HG02763 (cell line): Measurements from ENCODE around the gene ASTL.

ENCODE experiments used
- ATAC-seq: cut with Tn5 transposase; IDR thresholded peaks from one replicate; pipeline ENCODE4 v1.9.1; 2021; ENCODE audit warnings: mild to moderate bottlenecking, moderate library complexity; ENCODE audit not compliant: unreplicated experiment

Gene ASTL

DNA sequence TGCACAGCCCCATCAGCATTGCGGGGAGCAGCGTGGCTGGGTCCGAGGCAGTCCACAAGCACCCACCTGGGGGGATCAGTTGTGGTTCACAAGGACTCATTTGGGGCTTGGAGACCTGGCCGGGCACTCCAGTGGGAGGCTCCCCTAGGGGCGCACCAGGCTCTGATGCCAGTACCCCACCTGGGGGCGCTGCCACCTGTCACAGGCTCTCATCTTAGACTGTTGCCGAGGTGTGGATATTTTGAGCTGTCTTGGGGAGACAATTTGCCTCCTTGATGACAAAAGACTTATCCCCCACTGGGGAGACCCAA, 25.0 kb downstream of the ASTL start:
- no peak for ATAC-seq

DNA sequence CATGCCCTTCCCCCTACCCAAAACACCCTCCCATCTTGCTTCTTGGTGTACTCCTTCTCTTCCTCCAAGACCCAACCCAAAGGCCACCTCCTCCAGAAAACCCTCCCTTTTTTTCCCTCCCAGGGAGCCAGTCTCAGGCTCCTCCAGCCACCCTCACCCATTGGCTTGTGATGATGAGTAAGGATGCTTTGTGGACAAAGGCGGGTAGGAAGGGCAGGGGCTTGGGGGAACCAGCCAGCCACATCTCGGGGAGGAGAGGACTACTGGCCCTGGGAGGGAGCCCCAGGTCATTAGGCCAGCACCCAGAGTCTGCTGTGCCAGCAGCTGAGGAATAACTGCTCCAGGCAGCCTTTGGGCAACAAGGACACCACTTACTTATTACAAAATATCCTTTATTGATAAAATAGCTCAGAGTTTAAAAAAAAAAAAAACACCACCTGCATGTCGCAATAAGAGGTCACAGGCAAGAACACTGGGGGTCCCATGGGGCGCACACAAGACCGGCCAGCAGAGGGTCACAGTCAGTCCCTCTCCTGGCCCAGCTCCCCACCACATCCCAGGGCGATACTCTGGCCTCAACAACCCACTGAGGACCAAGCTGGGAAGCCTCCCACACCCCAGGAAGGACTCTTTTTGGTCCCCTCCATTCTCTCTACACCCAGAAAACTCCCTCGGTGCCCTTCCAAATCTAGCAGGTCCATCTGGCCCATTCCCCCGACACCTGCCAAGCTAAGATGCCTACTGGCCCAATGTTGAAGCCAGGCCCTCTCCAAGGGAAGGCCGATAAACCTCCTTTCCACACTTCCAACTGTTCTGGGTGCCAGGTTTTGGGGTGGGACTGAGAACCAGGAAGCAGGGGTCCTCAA, 25.6 kb downstream of the ASTL start:
- no peak for ATAC-seq

DNA sequence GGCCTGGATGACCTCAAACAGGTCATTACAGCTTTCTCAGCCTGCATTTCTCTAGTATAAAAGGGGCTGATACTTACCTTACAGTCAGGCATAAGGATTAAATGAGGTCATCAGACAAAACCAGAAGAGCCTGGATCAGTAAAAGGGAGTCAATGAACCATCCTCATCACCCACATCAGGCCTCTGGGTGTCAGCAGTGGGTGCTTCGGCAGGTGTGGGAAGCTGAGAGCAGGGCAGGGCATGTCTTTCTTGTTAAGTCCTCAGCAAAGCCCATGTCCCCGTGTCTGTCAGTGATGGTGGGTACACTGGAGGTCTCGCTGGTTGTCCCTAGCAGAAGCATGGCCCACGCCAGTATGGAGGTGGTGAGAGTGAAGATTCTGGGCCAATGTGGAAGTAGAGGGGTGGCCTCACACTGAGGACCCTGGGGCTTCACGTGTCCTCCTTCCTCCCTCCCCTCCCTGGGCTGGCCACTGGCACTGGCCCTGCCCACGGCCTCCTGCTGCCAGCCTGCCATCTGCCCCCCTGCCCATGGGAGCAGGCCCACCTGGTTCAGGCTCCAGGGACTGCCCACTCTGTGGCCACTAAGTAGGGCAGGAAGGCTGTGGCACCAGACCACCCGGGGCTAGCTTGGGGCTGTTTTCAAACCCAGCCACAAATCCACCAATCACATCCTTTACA, 26.3 kb downstream of the ASTL start:
- no peak for ATAC-seq

DNA sequence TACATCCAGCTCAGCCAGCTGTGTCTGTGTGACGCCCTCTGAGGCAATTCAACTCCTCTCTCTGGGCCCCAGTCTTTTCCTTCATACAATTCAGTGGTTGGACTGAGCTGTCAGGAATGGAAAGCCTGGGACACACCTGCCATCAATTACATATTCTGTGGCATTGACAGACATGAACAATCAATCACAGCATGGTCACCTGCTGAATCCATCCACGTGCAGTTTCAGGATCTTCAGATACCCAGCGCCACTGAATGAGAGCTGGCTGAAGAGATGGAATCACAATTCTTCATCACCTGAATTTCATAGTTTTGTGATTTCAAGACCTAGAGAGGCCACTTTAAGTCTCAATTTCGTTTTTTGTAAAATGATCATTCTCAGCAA, 27.1 kb downstream of the ASTL start:
- ATAC-seq: no peak

DNA sequence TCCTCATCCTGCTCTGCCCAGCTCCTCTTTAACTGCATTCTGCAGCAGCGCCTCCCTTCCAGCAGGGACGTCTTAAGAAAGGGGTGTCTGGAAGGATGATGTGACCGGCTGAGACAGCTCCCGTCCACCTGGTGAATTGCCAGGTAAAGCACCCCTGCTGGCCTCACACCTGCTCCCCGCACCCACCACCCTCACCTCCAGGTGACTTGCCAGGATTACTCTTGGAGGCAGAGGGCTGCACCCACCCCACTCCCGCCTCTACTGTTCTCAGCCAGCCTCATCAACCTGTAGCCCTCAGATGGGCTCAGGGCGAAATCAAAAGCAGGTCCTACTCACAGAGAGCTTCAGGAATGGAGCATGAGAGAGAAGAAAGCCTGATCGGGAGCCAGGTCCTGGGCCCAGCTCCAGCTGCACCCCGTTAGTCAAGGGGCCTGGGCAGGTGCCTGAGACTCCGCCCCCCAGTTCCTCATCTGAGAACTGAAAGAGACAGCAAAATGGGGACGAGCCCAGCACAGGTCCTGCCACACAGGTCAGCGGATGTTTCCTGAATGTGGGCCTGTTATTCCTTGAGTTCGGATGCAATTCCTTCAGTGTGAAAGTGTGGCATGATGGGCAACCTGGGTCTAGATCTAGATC, 27.6 kb downstream of the ASTL start:
- no peak for ATAC-seq

DNA sequence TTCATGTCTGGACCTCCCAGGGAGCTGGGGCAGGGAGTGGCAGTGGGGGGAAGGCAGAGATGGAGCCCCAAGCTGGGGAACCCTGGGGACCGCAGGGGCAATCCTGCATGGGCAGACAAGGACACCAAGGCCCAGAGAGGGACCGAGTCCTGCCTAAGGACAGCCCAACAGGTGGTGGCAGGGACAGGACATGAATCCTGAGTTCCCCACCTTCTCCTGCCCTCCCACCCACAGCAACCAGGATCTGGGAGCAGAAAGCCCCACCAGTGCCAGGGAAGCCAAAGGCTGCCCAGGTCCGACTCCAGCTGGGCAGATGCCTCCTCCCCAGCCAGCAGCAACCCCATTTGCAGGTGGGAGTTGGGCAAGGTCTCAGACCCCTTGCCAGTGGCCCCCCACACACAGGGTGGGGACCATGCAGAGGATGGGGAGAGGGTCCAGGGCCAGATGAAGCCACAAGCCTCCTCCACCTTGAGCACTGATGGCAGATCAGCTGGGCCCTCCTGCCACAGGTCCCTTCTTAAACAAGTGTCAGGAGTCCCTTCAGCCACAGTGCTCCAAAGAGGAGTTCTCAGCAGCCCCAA, 28.3 kb downstream of the ASTL start:
- no peak for ATAC-seq

DNA sequence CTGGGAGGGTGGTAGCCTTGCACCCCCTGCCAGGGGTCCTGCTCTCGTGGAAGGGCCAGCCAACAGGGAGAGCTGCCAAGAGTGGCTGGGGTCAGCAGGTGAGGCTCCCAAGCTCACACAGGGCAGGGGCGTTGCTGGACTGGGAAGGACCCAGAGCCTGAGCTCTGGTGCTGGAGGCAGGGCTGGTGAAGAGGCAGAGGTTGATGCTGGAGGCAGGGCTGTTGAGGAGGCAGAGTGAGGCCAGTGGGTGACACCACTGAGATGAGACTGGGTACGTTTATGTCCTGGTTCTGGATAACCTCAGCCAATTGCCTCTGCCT, 29.0 kb downstream of the ASTL start:
- no peak for ATAC-seq

DNA sequence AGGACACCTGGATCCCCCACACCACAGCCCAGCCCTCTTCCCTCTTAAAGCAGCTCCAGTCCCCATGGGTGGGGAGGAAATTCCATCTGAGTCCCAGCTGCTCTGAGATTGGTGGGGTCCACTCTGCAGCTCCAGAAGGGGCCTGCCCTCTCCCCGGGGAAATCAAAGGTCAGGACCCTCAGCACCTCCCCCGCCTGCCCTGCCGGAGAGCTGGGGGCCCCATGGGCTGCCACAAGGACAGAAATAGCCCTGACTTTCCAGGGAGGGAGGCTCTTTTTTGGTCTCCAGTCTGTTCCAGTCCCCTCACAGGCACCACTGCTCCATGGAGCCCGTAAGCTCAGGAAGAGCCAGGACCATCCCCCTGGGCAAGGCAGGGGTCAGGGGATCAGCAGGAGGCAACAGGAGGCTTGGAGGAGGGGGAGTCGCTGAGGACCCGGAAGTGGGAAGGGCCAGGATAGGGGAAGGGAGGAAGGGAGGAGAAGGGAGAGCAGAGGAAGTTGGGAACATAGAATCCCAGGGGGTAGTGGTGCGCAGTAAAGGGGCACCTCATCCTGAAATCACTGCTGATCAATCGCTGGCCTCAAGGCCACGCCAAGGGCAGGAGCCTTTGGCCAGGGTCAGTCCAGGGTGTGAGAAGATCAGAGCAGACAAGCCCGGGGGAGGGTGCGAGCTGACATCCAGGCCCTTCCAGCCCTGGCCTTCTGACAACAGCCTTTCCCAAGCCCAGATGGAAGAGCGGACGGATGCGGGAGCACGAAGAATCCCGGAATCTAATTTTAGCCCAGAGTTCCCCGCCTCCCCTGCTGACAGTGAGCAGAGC, 29.6 kb downstream of the ASTL start:
- no peak for ATAC-seq

DNA sequence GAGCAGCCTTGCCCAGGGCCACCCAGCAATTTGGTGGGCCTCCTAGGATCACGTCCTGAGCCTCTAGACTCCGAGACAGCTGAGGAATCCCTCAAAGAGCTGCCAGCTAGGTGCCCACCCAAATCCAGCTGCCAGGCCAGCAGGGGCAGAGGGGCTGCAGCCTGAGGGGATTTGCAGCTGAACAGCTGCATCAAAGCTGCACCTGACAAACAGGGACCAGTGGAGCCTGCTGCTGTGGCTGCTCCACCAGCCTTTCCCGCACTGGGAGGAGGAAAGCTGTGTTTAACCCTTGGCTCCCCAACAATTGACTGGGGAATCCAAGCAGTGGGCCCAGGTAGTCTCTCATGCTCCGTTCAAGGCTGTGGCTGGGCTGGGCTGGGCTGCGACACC, 30.2 kb downstream of the ASTL start:
- no peak for ATAC-seq

DNA sequence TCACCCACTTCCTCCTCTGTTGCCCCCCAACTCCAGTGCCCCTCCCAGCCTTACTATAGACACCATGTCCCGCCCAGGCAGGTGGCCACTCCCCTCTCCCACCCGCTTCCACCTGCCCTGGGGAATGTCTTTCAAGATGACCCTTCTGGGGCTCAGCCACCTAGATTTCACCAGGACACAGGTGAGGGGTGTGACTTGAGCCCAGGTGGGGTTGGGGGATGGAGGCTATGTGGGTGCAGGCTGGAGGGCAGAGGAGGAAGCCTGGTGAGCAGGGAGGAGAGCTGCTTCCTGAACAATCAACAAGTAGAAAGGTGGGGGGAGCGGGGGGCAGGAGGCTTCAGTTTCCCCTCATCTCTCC, 30.6 kb downstream of the ASTL start:
- no peak for ATAC-seq

DNA sequence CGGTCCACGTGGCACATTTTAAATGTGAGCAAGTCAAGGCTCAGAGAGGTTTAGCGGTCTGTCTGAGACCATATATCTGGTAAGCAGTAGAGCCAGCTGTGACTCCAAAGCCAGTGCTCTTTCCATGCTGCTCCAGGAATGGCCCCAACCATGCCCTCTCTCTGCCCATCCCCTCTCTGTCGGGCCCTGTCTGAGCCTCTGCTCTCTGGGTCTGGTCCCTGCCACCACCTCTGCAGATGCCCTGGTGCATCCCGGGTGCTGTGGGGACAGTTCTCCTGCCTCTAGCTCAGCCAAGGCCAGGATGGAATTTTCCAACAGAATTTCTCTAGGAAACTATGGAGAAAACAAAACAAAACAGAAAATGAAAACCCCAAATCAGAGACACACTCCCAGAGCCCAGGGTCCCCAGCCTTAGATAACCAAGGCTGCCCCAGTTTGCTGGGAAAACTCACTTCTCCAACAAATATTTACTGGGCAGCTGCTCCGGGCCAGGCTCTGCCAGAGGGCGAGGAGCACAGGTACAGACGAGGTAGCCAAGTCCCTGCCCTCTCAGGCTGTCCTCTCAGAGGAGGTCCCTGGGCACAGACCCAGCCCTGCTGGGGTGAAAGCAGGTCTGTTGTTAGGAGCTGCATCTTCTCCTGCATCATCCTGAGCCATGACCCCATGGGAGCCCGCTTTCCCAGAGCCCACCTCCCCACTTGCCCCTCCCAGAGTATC, 31.2 kb downstream of the ASTL start:
- ATAC-seq: no peak

DNA sequence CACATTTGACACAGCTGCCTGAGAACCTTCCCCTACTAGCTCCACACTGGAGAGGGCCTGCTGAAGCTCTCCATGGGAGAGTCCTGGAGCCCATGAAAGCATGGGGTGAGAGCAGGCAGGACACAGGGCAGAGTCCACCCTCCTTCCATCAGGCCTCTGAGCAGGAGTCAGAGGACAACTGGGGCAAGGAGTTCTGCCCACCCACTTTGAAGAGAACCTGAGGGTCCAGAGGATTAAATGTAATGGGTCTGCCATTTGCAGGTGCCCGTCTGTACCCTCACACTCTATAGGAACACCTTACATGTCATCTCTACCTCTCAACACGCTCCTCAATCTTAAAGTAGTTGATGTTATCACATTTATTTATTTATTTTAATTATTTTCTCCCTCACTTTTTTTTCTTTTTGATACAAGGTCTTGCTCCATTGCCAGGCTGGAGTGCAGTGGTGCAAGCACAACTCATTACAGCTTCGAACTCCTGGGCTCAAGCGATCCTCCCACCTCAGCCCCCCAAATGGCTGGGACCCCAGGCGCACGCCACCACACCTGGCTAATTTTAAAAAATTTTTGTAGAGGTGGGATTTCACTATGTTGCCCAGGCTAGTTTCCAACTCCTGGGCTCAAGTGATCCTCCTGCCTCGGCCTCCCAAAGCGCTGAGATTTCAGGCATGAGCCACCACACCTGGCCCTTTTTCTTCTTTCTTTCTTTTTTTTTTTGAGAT, 32.1 kb downstream of the ASTL start:
- no peak for ATAC-seq

DNA sequence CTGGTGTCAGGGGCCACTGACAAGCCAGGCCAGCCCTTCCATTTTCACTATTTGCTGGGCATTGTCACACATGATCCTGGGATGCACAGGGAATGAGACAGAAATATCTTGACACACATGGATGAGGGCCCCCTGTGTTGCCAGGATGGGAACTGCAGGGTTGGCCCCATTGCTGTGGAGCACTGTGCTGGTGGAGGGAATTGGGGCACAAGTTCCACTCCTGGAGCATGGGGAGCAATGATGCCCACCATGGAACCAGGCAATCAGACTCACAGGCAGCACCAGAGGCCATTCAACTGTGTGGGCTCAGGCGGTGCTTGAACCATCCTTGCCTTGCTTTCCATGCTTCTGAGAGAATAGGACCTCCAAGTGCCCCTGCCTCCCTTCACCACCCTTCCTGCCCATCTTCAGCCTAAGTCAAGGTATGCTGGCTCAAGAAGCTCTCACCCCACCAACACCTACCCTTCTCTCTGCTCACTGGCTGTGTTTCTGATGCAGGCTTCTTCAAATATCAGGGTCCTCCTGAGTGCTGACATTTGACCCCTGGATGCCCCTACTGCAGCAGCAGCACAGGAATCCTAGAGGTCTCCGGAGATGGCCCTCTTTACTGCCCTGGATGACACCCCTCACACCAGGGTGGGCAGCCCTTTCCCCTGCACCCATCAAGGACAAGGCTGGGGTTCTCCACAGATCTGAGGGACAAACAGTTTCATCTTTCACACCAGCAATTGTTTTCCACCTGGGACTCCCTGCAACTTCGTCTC, 33.0 kb downstream of the ASTL start:
- ATAC-seq: no peak

DNA sequence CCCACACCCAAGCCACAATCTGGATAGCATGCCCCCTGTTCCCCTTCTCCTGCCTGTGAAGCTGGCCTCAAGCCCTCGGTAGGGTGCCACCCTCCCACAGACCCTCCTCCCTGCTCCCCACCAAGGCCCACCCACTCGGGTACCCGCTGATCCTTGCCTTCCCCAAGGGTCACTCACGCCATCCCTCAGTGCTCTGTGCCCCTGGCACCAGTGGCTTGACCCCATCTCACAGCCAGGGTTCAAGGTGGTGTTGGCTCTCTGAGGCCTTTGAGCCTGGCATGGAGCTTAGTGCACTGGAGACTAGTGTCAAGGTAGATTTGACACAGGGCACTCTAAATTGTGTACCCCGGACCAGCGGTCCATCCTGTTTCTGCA, 33.8 kb downstream of the ASTL start:
- no peak for ATAC-seq

DNA sequence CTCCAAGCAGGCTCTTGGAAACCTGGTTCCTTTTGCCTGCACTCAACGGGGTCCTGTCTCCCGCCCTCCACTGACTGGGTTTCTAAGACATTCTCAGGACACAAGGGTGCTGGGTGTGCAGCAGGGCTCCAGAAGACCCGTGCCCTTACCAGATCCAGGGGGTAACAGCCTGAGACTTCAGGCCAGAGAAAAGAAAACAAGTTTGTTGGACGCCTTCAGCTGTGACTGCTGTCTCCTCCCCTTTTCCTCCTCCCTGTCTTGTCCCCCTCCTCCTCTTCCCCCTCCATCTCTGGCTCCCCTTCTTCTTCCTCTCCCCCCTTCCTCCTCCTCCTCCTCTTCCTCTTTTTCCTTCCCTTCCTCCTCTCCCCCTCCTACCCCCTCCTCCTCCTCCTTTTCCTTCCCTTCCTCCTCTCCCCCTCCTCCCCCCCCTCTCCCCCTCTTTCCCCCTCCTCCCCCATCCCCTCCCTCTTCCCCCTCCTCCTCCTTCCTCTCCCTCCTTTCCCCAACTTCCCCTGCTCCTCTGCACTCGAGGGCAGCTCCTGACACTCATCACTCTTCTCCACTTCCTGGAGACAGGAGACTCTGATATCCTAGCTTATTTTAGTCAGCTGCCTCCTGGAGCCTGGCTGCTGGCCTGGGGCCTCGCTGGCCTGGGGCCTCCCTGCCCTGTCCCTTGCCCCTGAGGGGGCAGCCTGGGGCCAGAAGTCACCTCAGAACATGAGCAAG, 34.4 kb downstream of the ASTL start:
- ATAC-seq: no peak

DNA sequence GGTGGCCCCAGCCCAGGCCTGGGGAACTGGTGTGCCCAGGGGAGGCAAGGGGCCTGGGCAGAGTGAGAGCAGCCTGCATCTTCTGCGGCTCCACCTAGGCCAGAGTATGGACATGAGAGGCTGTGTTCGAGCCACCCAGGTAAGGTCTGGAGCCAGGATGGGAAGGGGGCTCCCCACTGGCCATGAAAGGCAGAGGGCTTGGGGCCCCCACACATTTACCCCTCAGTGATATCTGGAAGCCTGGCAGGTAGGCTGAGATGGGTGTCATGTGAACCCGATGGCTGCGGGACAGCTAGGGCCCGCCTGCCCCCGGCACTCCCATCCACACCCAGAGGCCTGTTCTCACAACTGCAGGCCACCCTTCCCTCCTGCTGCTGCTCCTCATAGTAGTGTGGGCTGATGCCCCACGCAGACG, 35.1 kb downstream of the ASTL start:
- no peak for ATAC-seq

DNA sequence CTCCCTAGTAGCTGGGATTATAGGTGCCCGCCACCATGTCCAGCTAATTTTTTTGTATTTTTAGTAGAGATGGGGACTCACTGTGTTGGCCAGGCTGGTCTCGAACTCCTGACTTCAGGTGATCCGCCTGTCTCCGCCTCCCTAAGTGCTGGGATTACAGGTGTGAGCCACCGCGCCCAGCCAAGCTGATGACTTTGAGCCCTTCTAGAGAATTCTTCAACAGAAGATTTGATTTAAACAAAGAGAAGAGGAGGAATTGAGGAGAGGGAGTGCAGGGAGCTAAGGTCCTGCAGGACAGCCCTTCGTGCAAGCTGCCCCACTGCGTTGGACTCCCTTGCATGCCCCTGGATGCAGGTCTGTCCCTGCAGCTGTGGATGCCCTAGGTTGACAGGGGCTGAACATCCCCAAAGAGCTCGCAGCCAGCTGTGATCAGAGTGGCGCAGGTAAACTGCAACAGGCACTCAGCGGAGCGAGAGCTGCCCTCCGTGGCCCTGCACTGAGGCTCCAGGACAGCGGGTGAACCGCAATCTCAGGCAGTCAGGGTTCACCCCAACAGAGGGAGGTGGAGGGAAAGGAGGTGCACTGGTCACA, 35.6 kb downstream of the ASTL start:
- no peak for ATAC-seq

DNA sequence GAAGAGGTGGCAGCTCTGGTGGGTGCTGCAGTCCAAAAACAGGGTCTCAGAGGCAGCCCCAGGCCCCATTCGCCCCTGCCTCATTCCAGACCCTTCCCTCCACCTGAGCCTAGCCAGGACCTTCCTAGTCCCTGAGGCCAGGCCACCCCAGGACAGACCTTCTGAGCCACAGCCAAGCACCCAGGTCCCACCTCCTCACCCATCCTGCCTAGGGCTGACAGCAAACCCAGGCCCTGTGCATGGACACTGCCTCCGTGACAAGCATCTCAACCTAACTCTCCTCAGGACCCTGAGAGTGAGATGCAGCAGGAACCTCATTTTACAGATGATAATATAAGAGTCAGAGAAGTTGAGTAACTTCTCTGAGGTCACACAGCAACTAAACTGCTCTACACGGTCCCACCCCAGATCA, 37.4 kb downstream of the ASTL start:
- ATAC-seq: no peak
